ENCODE data around the gene MTCL3. TPM values are rescaled to one million over a fixed set of nuclear protein-coding genes. Genes with fewer than 3 reads are reported as not detected.
"Not testable (repeated sequence)": the region's sequence is repeated elsewhere in the genome, so short reads cannot be mapped to it uniquely, and the experiment has no call there.

The MTCL3 gene

GRCh38 chr6:127434651-127435050, 84.5 kb downstream of the MTCL3 start:
- no peaks in the 10 kb centered on the region for H3K36me3 ChIP-seq (ENCODE audit: control insufficient read depth, insufficient read depth, low read length)
- TF ChIP-seq CTCF (conservative IDR thresholded peaks at IDR 0.05), result no peak
- no peaks in the 10 kb centered on the region for H3K9me3 ChIP-seq (ENCODE audit: control insufficient read depth, low read length)
- no peak for DNase-seq
- H3K9me3 Mint-ChIP-seq, result peaks cover 5% of the 10 kb centered on the region
- H3K4me1 Mint-ChIP-seq, result peaks cover 6% of the 10 kb centered on the region
- H3K27me3 Mint-ChIP-seq (ENCODE audit: insufficient read depth), result no peaks in the 10 kb centered on the region
- no peak overlapping the region for H3K27ac ChIP-seq (ENCODE audit: low read depth, low read length)
- no peaks in the 10 kb centered on the region for H3K36me3 Mint-ChIP-seq (ENCODE audit: low read depth)
- no peaks in the 10 kb centered on the region for H3K27me3 ChIP-seq (ENCODE audit: control insufficient read depth, insufficient read depth, low read length, poor library complexity, severe bottlenecking)
- no peak overlapping the region for H3K4me3 Mint-ChIP-seq
- no peak overlapping the region for H3K27ac Mint-ChIP-seq
- no peak overlapping the region for H3K9ac ChIP-seq (ENCODE audit: extremely low read depth, low read length, poor library complexity, severe bottlenecking)
- no peak overlapping the region for H3K4me3 ChIP-seq (ENCODE audit: low read length)
- no peaks in the 10 kb centered on the region for H3K4me1 ChIP-seq (ENCODE audit: control insufficient read depth, insufficient read depth, low read length)

DNA sequence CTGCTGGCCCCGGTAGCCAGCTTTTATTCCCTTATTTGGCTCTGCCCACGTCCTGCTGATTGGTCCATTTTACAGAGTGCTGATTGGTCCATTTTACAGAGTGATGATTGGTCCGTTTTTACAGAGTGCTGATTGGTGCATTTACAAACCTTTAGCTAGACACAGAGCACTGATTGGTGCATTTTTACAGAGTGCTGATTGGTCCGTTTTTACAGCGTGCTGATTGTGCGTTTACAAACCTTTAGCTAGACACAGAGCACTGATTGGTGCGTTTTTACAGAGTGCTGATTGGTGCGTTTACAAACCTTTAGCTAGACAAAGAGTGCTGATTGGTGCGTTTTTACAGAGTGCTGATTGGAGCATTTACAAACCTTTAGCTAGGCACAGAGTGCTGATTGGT, 90.6 kb downstream of the MTCL3 start:
- not testable (repeated sequence) for H3K27me3 ChIP-seq (ENCODE audit: control insufficient read depth, insufficient read depth, low read length, poor library complexity, severe bottlenecking); H3K4me1 Mint-ChIP-seq; H3K4me3 Mint-ChIP-seq; H3K36me3 ChIP-seq (ENCODE audit: control insufficient read depth, insufficient read depth, low read length); H3K4me3 ChIP-seq (ENCODE audit: low read length); H3K4me1 ChIP-seq (ENCODE audit: control insufficient read depth, insufficient read depth, low read length); H3K27ac Mint-ChIP-seq; H3K27me3 Mint-ChIP-seq (ENCODE audit: insufficient read depth); H3K36me3 Mint-ChIP-seq (ENCODE audit: low read depth); H3K27ac ChIP-seq (ENCODE audit: low read depth, low read length); DNase-seq; H3K9ac ChIP-seq (ENCODE audit: extremely low read depth, low read length, poor library complexity, severe bottlenecking)
- peaks cover 11% of the 10 kb centered on the region for H3K9me3 ChIP-seq (ENCODE audit: control insufficient read depth, low read length)
- H3K9me3 Mint-ChIP-seq, result peaks cover 22% of the 10 kb centered on the region
- 79 to 85% methylated on average over 8 to 9 of the region's 9 CpGs for WGBS, 2 experiments (ENCODE audit: insufficient coverage in 1 of 2, insufficient read length in 1 of 2)

GRCh38 chr6:127423921-127424320, 95.2 kb downstream of the MTCL3 start:
- no peak overlapping the region for H3K27ac ChIP-seq (ENCODE audit: low read depth, low read length)
- no peaks in the 10 kb centered on the region for H3K27me3 ChIP-seq (ENCODE audit: control insufficient read depth, insufficient read depth, low read length, poor library complexity, severe bottlenecking)
- no peak overlapping the region for H3K9ac ChIP-seq (ENCODE audit: extremely low read depth, low read length, poor library complexity, severe bottlenecking)
- H3K27me3 Mint-ChIP-seq (ENCODE audit: insufficient read depth), result no peaks in the 10 kb centered on the region
- H3K9me3 ChIP-seq (ENCODE audit: control insufficient read depth, low read length), result peaks cover 8% of the 10 kb centered on the region
- no peak overlapping the region for H3K4me3 Mint-ChIP-seq
- no peak overlapping the region for H3K27ac Mint-ChIP-seq
- no peaks in the 10 kb centered on the region for H3K4me1 ChIP-seq (ENCODE audit: control insufficient read depth, insufficient read depth, low read length)
- peaks cover 10% of the 10 kb centered on the region for H3K9me3 Mint-ChIP-seq
- TF ChIP-seq CTCF (conservative IDR thresholded peaks at IDR 0.05), result no peak
- 90% methylated on average over 2 of the region's 2 CpGs; no CpG with 5 or more reads in 1 of the 2 experiments for WGBS, 2 experiments (ENCODE audit: insufficient coverage in 1 of 2, insufficient read length in 1 of 2)
- H3K4me1 Mint-ChIP-seq, result peaks cover 9% of the 10 kb centered on the region
- no peaks in the 10 kb centered on the region for H3K36me3 ChIP-seq (ENCODE audit: control insufficient read depth, insufficient read depth, low read length)
- DNase-seq, result no peak
- no peak overlapping the region for H3K4me3 ChIP-seq (ENCODE audit: low read length)
- H3K36me3 Mint-ChIP-seq (ENCODE audit: low read depth), result no peaks in the 10 kb centered on the region

Other genes starting within 250 kb of the MTCL3 start
- 10 to 100 TPM; 45.5 to 58.2 TPM for gene ECHDC1, start 175.7 kb downstream of the MTCL3 start, total RNA-seq
- under 1 TPM; 0.64 to 0.84 TPM for gene KIAA0408, start 59.9 kb downstream of the MTCL3 start, total RNA-seq
- not detected for gene C6orf58, start 57.8 kb upstream of the MTCL3 start, total RNA-seq

All from endodermal cell (in vitro differentiated cells).